ENCODE results near the gene ZNF18. TPM values are rescaled to one million over a fixed set of nuclear protein-coding genes. Genes with fewer than 3 reads are reported as not detected.
"Not testable (repeated sequence)": the region's sequence is repeated elsewhere in the genome, so short reads cannot be mapped to it uniquely, and the experiment has no call there.

Gene ZNF18
- polyA plus RNA-seq, 2 of the 4 experiments (the other 2 are of a cell fraction) = 5.1 to 12.3 TPM

DNA sequence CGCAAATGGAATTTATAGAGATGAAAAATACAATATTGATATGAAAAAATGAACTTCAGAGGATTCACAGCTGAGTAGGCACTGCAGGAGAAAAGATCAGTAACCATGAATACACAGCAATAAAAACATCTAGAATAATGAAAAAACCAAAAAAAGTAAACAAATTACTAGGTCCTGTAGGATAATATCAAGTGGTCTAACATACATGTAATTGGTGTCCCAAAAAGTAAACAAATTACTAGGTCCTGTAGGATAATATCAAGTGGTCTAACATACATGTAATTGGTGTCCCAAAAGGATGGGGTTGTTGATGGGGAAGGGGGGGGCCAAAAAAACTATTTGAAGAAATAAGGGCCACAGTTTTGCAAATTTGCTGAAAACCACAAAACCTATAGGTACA, 43.4 kb downstream of the ZNF18 start (continued):
- TF ChIP-seq, protein P1, sequence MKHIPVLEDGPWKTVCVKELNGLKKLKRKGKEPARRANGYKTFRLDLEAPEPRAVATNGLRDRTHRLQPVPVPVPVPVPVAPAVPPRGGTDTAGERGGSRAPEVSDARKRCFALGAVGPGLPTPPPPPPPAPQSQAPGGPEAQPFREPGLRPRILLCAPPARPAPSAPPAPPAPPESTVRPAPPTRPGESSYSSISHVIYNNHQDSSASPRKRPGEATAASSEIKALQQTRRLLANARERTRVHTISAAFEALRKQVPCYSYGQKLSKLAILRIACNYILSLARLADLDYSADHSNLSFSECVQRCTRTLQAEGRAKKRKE (CRISPR knock-in tag; IDR thresholded peaks at IDR 0.05; ENCODE audit: low read depth) = no peak
- TF ChIP-seq, protein P2, sequence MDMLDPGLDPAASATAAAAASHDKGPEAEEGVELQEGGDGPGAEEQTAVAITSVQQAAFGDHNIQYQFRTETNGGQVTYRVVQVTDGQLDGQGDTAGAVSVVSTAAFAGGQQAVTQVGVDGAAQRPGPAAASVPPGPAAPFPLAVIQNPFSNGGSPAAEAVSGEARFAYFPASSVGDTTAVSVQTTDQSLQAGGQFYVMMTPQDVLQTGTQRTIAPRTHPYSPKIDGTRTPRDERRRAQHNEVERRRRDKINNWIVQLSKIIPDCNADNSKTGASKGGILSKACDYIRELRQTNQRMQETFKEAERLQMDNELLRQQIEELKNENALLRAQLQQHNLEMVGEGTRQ (IDR thresholded peaks at IDR 0.05) = no peak

DNA sequence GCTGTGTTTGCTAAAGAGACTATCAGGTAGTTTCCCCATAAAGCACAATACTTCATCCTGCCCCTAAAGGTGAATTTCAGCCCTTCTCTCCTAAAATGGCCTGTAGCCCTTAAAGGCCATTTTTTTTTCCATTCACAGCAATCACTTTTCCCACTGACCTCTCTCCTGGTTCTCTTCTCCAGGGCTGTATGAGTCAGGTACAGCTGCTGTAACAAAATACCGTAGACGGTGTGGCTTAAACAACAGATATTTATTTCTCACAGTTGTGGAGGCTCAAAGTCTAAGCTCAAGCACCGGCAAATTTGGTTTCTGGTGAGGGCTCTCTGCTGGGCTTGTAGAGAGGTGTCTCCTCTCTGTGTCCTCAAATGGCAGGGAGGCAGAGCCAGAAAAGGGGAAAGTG, 44.7 kb downstream of the ZNF18 start:
- TF ChIP-seq, protein P3, sequence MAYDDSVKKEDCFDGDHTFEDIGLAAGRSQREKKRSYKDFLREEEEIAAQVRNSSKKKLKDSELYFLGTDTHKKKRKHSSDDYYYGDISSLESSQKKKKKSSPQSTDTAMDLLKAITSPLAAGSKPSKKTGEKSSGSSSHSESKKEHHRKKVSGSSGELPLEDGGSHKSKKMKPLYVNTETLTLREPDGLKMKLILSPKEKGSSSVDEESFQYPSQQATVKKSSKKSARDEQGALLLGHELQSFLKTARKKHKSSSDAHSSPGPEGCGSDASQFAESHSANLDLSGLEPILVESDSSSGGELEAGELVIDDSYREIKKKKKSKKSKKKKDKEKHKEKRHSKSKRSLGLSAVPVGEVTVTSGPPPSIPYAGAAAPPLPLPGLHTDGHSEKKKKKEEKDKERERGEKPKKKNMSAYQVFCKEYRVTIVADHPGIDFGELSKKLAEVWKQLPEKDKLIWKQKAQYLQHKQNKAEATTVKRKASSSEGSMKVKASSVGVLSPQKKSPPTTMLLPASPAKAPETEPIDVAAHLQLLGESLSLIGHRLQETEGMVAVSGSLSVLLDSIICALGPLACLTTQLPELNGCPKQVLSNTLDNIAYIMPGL (CRISPR knock-in tag; IDR thresholded peaks at IDR 0.05; ENCODE audit: borderline replicate concordance) = no peak
- TF ChIP-seq EHF (CRISPR knock-in tag; IDR thresholded peaks at IDR 0.05) (no peak), MAFK (IDR thresholded peaks at IDR 0.05; ENCODE audit: partially characterized antibody) (no peak), SMC3 (IDR thresholded peaks at IDR 0.05) (no peak), TP53 (CRISPR knock-in tag; IDR thresholded peaks at IDR 0.05) (no peak), CHD4 (IDR thresholded peaks at IDR 0.05; ENCODE audit: borderline replicate concordance) (no peak), BHLHE40 (IDR thresholded peaks at IDR 0.05; ENCODE audit: low read depth, low read length) (no peak), CBX8 (IDR thresholded peaks at IDR 0.05) (no peak), GATA3 (IDR thresholded peaks at IDR 0.05; ENCODE audit: borderline replicate concordance) (no peak)
- TF ChIP-seq, protein P4, sequence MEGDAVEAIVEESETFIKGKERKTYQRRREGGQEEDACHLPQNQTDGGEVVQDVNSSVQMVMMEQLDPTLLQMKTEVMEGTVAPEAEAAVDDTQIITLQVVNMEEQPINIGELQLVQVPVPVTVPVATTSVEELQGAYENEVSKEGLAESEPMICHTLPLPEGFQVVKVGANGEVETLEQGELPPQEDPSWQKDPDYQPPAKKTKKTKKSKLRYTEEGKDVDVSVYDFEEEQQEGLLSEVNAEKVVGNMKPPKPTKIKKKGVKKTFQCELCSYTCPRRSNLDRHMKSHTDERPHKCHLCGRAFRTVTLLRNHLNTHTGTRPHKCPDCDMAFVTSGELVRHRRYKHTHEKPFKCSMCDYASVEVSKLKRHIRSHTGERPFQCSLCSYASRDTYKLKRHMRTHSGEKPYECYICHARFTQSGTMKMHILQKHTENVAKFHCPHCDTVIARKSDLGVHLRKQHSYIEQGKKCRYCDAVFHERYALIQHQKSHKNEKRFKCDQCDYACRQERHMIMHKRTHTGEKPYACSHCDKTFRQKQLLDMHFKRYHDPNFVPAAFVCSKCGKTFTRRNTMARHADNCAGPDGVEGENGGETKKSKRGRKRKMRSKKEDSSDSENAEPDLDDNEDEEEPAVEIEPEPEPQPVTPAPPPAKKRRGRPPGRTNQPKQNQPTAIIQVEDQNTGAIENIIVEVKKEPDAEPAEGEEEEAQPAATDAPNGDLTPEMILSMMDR (IDR thresholded peaks at IDR 0.05) = no peak
- TF ChIP-seq, protein P5, sequence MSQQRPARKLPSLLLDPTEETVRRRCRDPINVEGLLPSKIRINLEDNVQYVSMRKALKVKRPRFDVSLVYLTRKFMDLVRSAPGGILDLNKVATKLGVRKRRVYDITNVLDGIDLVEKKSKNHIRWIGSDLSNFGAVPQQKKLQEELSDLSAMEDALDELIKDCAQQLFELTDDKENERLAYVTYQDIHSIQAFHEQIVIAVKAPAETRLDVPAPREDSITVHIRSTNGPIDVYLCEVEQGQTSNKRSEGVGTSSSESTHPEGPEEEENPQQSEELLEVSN (IDR thresholded peaks at IDR 0.05; ENCODE audit: borderline replicate concordance, low read depth) = no peak
- 90% methylated on average over 3 of the region's 3 CpGs for WGBS (ENCODE audit: missing lambda C conversion rate)
- Histone ChIP-seq H3K9me3 (peaks cover 26% of the 10 kb centered on the region), H3K4me2 (no peak overlapping the region), H3K27ac (no peak overlapping the region), H3K4me1 (no peaks in the 10 kb centered on the region), H3K4me3 (no peak overlapping the region)
- CTCF ChIA-PET = interaction anchor here (1.3 to 2.9 kb wide), 4 partner anchors 11 to 1215 kb away, joined by 5 to 12 read pairs (median 7); no protein-coding TSS in a partner anchor
- no peak for FAIRE-seq
- DNase-seq (ENCODE audit: low read depth in 1 of 2, low spot score in 1 of 2) = no peak
- POLR2A ChIA-PET = no interaction called here
- ATAC-seq = no peak

DNA sequence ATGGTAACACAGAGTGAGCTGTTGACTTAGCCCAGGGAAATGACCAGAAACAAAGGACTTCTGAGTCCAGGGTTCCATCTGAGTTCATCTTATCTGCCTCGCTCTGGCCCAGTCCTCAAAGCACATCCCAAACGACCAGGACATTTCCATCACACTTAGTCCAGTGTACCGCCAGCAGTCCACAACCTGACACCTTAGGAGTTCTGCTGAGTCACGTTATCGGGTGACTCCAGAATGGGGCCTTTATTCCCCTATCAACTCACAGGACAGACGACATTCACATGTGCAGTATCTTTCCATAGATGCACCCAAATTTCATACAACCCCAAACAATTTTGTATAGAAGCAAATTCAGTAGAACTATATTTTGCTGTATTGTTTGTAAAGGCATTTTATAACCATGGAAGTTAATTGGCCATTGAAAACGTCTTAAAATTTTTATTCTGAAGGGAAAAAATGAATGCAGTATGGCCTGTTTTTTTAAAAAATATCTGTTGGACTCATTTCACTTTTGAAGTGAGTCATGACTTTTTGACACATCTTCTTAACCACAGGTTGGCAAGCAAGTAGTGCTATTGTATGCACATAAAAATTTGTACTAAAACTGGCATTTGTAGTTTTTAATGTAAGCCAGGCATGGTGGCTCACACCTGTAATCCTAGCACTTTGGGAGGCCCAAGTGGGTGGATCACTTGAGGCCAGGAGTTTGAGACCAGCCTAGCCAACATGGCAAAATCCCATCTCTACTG, 46.3 kb downstream of the ZNF18 start:
- CTCF ChIA-PET = interaction anchor here (1.4 kb wide), 1 partner anchor 9 kb away, joined by 8 read pairs; no protein-coding TSS in a partner anchor
- ATAC-seq (no peak), DNase-seq (ENCODE audit: low read depth in 1 of 2, low spot score in 1 of 2) (no peak), FAIRE-seq (no peak)
- Histone ChIP-seq H3K4me2 (no peak overlapping the region), H3K27ac (no peak overlapping the region), H3K4me1 (no peaks in the 10 kb centered on the region), H3K4me3 (no peak overlapping the region), H3K9me3 (peaks cover 26% of the 10 kb centered on the region)
- TF ChIP-seq NFE2L2 (conservative IDR thresholded peaks at IDR 0.05; ENCODE audit: low read length) (peak; percentile 41; the same call in 1 of the 2 replicates), GATA3 (IDR thresholded peaks at IDR 0.05; ENCODE audit: borderline replicate concordance) (no peak), JUNB (IDR thresholded peaks at IDR 0.05) (no peak), CBX8 (IDR thresholded peaks at IDR 0.05) (no peak), HDAC2 (IDR thresholded peaks at IDR 0.05) (no peak), MAFK (IDR thresholded peaks at IDR 0.05; ENCODE audit: partially characterized antibody) (peak; percentile 64)
- POLR2A ChIA-PET = no interaction called here
- WGBS (ENCODE audit: missing lambda C conversion rate) = 50% methylated on average over 7 of the region's 7 CpGs

DNA sequence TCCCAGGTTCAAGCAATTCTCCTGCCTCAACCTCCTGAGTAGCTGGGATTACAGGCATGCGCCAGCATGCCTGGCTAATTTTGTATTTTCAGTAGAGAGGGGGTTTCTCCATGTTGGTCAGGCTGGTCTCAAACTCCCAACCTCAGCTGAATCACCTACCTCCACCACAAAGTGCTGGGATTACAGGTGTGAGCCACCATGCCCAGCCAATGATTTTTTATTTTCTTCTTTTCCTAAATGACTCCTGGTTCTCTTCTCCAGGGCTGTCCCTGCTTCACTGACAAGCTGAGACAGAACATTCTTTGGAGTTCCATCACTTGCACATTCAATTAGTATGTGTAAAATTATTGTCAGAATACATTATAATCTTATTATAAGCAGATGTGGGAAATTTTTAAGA, 47.7 kb downstream of the ZNF18 start:
- peaks cover 18% of the 10 kb centered on the region for H3K9me3 ChIP-seq
- ATAC-seq; H3K4me1 ChIP-seq; DNase-seq (ENCODE audit: low read depth in 1 of 2, low spot score in 1 of 2); FAIRE-seq; H3K4me3 ChIP-seq; H3K4me2 ChIP-seq; H3K27ac ChIP-seq; CTCF ChIA-PET: not testable (repeated sequence)
- POLR2A ChIA-PET = interaction anchor here (1.5 kb wide), 1 partner anchor 48 kb away, joined by 14 read pairs; the partner anchor contains the start of gene ZNF18
- WGBS (ENCODE audit: missing lambda C conversion rate) = 88% methylated on average over 1 of the region's 1 CpG

Measured in A549 (cell line).